ENCODE data around the gene ZFAND3. TPM values are rescaled to one million over a fixed set of nuclear protein-coding genes. Genes with fewer than 3 reads are reported as not detected.

The ZFAND3 gene
- total RNA-seq, 1 experiment from 2014 or later, result 22.2 TPM

- no peak overlapping the region for H3K9ac ChIP-seq (ENCODE audit: low read length)
- CTCF ChIA-PET, result no interaction called here
Observed at GRCh38 chr6:38150681-38151296, 331.3 kb downstream of the ZFAND3 start.

DNA sequence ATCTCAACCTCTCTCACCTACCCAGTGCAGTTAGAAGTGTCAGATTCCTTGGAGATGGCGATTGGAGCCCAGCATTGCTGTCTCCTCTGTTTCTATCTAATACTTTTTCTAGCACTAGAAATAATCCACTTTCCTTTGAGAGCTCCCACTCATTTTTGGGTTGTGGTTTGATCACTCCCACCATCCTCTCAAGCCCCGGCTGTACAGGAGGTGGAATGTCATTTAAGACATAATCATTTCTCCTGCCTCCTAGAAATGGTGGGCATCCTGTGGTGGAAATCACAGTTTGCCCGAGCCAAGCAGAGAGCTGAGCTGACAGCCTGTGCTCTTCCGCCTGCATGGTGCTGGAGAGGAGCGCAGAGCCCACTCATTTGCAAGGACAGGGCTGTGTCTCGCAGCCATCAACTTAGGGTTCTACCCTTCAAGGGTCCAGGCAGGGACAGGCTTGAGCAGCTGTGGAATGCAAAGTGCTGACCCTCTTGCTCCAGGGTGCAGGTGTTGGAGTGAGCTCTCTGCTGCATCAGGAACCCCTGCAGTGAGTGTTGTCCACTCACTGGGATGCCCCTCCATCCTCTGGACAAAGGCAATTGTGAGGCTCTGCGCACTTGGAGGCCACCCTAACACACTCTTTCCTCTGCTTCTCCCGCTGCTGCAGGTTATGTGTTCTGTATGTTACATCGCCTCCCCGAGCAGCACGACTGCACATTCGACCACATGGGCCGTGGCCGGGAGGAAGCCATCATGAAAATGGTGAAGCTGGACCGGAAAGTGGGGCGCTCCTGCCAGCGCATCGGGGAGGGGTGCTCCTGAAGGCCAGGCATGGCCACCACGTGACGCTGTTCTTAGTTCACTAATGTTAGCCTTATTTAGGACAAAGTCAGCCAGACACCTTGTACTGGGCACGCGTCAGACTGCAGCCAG, 332.3 kb downstream of the ZFAND3 start:
- Histone ChIP-seq H3F3A (ENCODE audit: low read length, unreplicated experiment) (no peaks in the 10 kb centered on the region), H3K9ac (ENCODE audit: low read length) (no peak overlapping the region), H3K4me1 (ENCODE audit: insufficient read depth, low read length) (peaks cover 23% of the 10 kb centered on the region), H3K79me2 (ENCODE audit: low read length) (no peaks in the 10 kb centered on the region), H3K27me3 (ENCODE audit: low read length) (no peaks in the 10 kb centered on the region), H3K36me3 (ENCODE audit: low read depth, low read length) (no peaks in the 10 kb centered on the region), H2AFZ (ENCODE audit: low read length) (no peak overlapping the region), H3K9me3 (ENCODE audit: low read length) (no peaks in the 10 kb centered on the region), H3K4me2 (ENCODE audit: low read length) (no peak overlapping the region), H3K27ac (ENCODE audit: low read length) (no peak overlapping the region), H3K9me2 (replicated peaks; ENCODE audit: low read length) (no peaks in the 10 kb centered on the region), H3K4me3 (ENCODE audit: low read length) (no peak overlapping the region), H4K20me1 (ENCODE audit: low read length) (peaks cover 10% of the 10 kb centered on the region; the same call in 1 of the 2 replicates)
- DNase-seq (no peak), ATAC-seq (no peak)
- intact Hi-C loops (cut with micrococcal nuclease), result loop anchor here (10.0 kb wide), 1 partner anchor 343 kb away; no protein-coding TSS in a partner anchor
- POLR2A ChIA-PET (ENCODE audit: unreplicated experiment), result no interaction called here
- TF ChIP-seq EZH2phosphoT487 (IDR thresholded peaks at IDR 0.05; ENCODE audit: borderline replicate concordance, low read length) (no peak), EZH2 (IDR thresholded peaks at IDR 0.05; ENCODE audit: low read length, unreplicated experiment) (no peak)
- TF ChIP-seq, protein P1, sequence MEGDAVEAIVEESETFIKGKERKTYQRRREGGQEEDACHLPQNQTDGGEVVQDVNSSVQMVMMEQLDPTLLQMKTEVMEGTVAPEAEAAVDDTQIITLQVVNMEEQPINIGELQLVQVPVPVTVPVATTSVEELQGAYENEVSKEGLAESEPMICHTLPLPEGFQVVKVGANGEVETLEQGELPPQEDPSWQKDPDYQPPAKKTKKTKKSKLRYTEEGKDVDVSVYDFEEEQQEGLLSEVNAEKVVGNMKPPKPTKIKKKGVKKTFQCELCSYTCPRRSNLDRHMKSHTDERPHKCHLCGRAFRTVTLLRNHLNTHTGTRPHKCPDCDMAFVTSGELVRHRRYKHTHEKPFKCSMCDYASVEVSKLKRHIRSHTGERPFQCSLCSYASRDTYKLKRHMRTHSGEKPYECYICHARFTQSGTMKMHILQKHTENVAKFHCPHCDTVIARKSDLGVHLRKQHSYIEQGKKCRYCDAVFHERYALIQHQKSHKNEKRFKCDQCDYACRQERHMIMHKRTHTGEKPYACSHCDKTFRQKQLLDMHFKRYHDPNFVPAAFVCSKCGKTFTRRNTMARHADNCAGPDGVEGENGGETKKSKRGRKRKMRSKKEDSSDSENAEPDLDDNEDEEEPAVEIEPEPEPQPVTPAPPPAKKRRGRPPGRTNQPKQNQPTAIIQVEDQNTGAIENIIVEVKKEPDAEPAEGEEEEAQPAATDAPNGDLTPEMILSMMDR (conservative IDR thresholded peaks at IDR 0.05; ENCODE audit: low read depth, low read length), result no peak
- no TSS peak for BruUV-seq (replicated peaks)
- CTCF ChIA-PET, result no interaction called here

More at GRCh38 chr6:38150681-38151296, 331.3 kb downstream of the ZFAND3 start:
- Histone ChIP-seq H3K9me3 (ENCODE audit: low read length) (no peaks in the 10 kb centered on the region), H3F3A (ENCODE audit: low read length, unreplicated experiment) (no peaks in the 10 kb centered on the region), H3K79me2 (ENCODE audit: low read length) (no peaks in the 10 kb centered on the region), H4K20me1 (ENCODE audit: low read length) (peaks cover 10% of the 10 kb centered on the region; the same call in 1 of the 2 replicates), H3K4me3 (ENCODE audit: low read length) (no peak overlapping the region), H3K4me2 (ENCODE audit: low read length) (no peak overlapping the region), H3K9me2 (replicated peaks; ENCODE audit: low read length) (no peaks in the 10 kb centered on the region), H3K36me3 (ENCODE audit: low read depth, low read length) (no peaks in the 10 kb centered on the region), H2AFZ (ENCODE audit: low read length) (no peak overlapping the region), H3K4me1 (ENCODE audit: insufficient read depth, low read length) (peaks cover 15% of the 10 kb centered on the region), H3K27me3 (ENCODE audit: low read length) (no peaks in the 10 kb centered on the region), H3K27ac (ENCODE audit: low read length) (no peak overlapping the region)
- BruUV-seq (replicated peaks), result no TSS peak
- intact Hi-C loops (cut with micrococcal nuclease), result loop anchor here (10.0 kb wide), 1 partner anchor 344 kb away; no protein-coding TSS in a partner anchor
- ATAC-seq, result no peak
- no peak for DNase-seq
- TF ChIP-seq EZH2 (IDR thresholded peaks at IDR 0.05; ENCODE audit: low read length, unreplicated experiment) (no peak), EZH2phosphoT487 (IDR thresholded peaks at IDR 0.05; ENCODE audit: borderline replicate concordance, low read length) (no peak)
- TF ChIP-seq, protein P1 (conservative IDR thresholded peaks at IDR 0.05; ENCODE audit: low read depth, low read length), result no peak
- POLR2A ChIA-PET (ENCODE audit: unreplicated experiment), result no interaction called here

All from PC-3 (cell line).